Hematopoietic multipotent progenitor cell treated with erythropoietin and hydrocortisone succinate and interleukin-3 and kit ligand, for 17 days (in vitro differentiated cells): Measurements from ENCODE around the gene ADAM33.

ENCODE experiments used
- DNase-seq: peaks from one replicate; pipeline ENCODE4 v3.0.0-alpha.2; 2015; ENCODE audit warnings: low spot score

ADAM33 gene

GRCh38 chr20:3646067-3646440 lies 35.8 kb downstream of the ADAM33 start:
- no peak for DNase-seq

DNA sequence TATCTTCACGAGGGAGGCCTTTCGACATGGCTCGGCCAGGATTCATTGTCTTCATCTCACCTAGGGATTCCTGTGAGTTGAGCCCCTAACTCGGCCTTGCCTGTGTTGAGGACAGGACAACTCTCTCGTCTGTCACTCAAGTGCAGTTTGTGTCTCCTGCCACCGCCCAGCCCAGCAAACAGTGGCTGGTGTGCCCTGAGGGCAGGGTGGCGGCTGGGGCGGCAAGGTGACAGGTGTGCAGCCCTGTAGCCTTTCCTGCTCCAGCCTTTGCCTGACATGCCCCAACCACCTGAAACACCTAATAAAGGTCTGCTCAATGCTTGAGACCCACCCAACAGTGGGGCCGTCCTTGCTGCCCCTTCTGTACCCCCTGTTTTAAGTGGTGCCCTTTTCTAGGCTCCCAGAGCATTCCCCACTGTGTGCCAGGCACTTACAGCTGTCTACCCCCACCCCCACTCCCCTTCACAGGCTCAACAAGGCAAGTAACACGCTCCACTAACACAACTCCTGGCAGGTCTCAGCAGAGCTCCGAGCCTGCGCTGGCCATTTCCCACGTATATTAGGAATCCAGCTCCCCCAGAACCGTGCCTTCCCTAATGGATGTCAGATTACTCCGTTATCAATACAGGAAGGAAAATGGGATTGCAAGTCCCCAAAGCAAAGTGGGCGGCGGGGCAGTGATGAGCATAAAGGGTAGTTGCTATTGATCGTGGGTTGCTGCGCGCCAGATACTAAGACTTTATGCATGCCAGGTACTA lies 36.3 kb downstream of the ADAM33 start:
- DNase-seq = no peak

DNA sequence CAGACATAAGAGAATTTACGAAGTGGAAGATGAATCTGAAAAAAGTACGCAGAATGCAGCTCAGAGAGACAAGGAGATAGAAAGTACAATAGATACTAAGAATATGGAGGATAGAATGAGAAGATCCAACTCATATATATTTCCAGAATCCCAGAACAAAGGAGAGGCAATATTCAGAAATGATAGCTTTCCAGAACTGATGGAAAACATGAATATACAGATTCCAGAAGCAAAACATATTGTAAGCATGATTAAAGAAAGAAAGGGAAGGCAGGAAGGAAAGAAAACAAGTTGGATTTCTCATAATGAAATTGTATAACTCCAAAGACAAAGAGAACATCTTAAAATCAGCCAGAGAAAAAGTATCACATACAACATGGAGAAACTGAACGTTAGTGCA lies 41.6 kb downstream of the ADAM33 start:
- DNase-seq = no peak

DNA sequence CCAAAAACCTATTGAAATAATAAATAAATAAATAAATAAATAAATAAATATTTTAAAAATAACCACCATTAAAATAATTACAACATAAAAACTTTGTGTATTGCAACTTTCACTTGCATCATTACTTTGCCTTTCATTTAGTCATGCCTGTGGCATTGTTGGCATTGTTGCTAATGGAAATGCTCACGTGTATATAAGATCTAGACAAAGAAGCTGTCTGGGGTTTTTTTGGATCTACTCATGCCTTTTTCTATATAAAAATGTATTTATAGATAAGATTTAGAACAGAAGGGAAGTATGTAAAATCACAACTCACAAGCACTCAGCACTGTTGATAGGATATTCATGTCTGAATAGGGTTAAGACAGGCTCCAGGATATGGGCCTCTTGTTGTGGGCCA lies 46.5 kb downstream of the ADAM33 start:
- DNase-seq = no peak

GRCh38 chr20:3633913-3634478 lies 47.8 kb downstream of the ADAM33 start:
- no peak for DNase-seq

DNA sequence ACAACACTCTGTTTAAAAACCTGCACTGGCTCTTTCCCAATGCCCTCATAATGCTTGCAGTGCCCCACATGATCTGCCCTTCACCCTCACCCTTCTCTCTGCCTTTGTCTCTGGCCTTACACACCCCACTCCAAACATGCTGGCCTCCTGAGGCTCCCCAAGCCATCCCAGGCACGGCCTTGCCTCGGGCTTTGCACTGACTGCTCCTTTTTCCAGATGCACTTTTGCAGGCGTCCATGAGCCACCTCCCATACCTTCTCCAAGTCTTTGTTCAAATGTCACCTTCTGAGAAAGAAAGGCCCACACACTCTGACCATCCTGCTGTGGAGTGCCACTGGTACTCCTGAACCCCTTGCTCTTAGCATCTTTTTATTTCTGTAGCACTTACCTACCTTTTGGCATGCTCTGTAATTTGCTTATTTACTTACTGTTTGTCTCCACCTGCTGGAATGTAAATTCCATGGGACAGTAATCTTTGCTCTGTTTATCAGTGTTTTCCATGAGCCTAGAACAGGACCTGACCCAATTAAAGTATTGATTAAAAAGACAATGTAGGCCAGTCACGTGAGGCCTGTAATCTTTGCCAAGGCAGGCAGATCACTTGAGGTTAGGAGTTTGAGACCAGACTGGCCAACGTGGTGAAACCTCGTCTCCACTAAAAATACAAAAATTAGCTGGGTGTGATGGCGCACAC lies 49.4 kb downstream of the ADAM33 start:
- peak; percentile 27 for DNase-seq

GRCh38 chr20:3631534-3631933 lies 50.3 kb downstream of the ADAM33 start:
- DNase-seq = no peak

DNA sequence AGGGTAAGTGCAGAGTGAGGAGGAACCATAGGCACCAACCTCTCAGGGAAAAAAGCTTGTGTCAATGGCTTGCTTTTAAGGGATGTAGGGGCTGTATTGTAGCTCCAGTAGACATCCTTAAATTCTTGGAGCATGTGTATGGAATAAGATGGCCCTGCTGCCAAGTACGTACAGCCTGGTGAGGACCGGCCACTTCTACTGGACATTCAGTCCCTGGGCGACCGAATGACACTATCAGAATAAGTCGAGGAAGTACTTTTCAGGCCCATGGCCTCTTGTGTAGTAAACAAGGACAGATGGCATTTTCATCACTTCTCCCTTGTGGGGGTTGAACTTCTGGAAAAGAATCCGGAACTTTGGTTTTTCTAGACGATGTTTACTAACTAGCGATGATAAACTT lies 51.4 kb downstream of the ADAM33 start:
- no peak for DNase-seq

DNA sequence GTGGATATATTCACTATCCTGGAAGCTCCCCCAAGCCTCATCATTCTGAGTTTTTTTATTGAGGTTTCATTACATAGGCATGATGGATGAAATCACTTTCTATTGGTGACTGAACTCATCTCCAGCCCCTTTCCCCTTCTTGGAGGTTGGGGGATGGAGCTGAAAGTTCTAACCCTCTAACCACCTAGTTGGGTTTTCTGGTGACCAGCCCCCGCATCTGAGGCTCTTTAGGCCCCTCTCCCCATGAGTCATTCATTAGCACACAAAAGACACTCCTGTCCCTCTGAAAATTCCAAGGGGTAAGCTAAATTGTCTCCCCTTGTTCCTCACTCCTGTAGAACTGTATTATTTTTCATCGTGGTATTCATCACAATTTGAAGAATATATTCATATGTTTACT lies 51.9 kb downstream of the ADAM33 start:
- no peak for DNase-seq

GRCh38 chr20:3628502-3629314 lies 53.1 kb downstream of the ADAM33 start:
- DNase-seq = no peak

DNA sequence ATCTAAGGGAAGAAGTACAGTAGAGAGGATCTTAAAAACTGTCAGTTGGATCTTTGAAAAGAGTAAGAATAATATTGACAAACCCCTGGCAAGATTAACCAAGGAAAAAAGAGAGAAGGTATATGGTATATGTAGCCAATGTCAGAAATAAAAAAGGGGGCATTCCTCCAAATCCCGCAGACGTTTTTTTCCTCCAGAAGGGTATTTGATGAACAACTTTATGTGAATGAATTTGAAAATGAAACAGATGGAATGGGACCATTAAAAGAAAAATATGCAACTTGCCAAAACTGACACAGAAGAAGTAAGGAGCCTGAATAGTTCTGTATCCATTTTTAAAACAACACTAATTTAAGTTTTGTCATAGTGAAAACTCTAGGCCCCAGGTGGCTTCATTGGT lies 54.3 kb downstream of the ADAM33 start:
- no peak for DNase-seq

DNA sequence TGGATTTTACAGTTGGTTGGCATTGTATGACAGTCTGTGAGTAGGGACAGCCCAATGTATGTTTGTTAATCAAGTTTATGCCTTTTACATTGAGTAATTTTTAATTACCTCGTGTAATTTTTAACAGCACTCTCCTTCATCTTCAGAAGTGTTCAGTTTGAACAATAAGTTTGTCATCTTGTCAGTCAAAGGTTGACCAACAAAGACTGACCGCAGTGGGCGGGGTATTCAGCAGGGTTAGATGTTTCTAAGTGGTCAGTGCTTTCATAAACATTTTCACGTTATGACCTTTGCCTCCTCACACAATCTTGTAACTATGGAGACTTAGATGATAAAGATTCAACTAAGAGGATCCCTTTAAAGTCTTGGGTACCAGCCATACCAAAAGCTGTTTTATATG lies 59.4 kb downstream of the ADAM33 start:
- DNase-seq = no peak

DNA sequence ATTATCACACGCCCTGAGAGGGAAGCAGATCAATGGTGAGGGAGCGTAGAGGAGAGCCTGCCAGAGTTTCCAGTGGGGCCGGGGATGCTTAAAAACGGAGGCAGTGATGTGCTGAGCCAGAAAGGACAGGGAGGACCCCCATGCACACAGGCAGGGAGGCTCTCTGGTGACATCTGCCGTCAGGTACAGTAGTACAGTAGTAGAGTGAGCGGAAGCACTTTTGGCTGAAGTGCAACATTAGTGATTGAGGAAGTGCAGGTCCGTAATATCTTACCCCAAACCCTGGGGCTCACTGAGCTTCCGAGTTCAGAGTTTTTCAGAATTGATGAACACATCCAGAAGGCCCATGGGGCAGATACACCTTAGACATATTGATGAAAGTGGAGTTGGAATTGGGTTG lies 60.7 kb downstream of the ADAM33 start:
- DNase-seq = no peak
